ENCODE data around the gene USP46. TPM values are rescaled to one million over a fixed set of nuclear protein-coding genes. Genes with fewer than 3 reads are reported as not detected.

USP46 gene
- total RNA-seq, 1 donor from 2014 or later, result 24.1 TPM

GRCh38 chr4:52573551-52573950 lies 85.5 kb downstream of the USP46 start:
- DNase-seq, result no peak

- DNase-seq, result no peak
Measured at GRCh38 chr4:52572936-52573485, 86.1 kb downstream of the USP46 start.

- DNase-seq, result no peak
Measured at GRCh38 chr4:52568351-52568750, 90.8 kb downstream of the USP46 start.

- no peak for DNase-seq
Measured at GRCh38 chr4:52566136-52567031, 92.7 kb downstream of the USP46 start.

DNA sequence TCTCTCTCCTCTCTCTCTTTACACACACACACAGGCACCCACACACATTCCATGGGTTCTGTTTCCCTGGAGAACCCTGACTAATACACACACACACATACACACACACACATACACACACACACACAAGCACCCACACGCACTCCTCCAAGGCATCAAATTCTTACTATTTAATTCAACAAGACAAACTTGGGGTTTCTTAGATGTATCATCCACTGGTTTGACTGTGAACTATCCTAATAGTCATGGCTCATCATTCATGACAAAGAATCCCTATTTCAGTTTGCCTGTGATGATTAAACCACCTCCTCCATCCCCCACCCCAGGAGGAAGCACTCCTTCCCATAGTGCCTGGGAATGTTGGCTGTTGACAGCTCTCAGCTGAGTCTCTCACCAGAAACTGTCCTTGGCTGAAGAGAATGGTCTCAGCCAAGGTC lies 98.2 kb downstream of the USP46 start:
- no peak for DNase-seq

- no peak for DNase-seq
Measured at GRCh38 chr4:52555356-52555716, 103.8 kb downstream of the USP46 start.

DNA sequence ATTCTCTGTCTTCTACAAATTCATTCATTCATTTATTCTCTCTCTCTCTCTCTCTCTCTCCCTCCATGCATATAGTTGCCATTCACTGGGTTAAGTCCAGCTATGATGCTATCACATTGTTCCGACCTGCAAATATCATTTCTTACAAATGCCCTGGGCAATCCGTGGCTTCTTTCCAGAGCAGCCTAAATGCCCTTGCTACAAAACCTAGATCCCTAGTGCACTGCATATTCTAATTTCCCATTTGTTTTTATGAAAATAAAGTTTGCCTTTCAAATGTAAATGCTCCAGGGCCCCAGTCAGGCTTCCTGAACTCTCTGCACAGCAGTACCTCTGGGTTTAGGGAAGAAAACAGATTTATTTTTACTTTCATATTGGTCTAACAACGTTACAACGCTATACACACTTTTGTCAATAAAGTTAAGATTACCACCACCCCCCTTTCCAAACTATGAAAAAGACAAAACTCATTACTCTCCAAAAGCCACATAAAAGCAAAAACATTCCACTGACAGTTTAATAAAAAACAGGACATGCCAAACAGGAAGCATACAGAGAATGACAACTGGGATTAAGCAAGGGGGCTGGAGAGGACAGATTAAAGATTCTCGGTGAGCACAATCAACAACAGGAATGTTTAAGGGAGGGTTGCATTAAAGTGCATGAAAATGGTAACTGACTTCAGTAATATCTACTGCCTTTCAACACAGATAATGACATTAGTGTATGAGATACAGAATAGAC lies 104.3 kb downstream of the USP46 start:
- DNase-seq, result no peak

DNA sequence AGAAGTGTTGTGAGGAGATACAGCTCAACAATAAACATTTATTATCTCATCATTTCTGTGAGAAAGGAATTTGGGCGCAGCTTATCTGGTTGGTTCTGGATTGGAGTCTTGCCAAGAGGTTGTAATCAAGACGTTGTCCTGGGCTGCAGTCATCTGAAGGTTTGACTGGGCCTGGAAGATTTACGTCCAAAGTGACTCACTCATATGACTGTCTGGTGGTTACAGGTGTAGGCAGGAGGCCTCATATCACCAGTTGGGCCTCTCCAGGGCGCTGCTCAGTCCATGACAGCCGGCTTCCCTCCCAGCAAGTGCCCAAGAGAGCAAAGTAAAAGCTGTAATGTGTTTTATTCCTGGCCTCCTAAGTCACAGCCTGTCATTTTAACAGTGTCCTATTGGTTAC lies 106.3 kb downstream of the USP46 start:
- DNase-seq, result no peak

DNA sequence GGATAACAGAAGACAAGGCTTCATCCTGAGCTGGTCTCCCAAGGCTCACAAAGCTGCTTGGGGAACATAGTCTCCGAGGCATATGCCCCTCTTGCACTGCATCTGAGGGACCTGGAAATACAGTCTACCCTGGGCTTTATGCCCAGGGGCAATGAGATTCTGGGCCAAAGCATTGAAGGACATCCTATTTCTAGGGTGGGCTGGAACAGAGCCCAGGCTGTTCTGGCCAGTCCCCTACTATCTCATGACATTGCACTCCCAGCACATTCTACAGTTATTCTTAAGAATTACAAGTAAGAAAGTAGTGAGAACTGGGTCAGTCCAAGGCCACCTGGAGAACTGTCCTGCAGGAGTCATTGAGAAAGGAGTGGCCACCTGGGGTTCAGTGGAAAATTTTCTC lies 107.6 kb downstream of the USP46 start:
- no peak for DNase-seq

DNA sequence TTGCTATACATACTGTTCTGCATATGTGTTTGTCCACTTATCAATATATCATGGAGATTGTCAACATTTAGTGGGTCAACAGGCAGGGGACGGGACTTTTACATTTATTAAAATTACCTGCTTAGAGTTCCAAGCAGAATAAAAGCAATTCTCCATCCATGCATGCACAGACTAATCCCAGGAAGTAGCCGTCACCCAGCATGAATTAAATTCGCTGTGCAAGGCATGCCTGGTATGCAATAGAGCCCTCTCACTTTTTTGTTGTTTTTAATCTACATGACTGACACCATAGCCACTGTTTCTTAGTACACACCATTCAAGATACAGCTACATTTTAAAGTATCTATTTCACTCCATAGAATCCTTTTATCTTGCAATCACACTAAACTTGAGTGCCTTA lies 108.9 kb downstream of the USP46 start:
- DNase-seq, result no peak

- no peak for DNase-seq
Measured at GRCh38 chr4:52548818-52549570, 110.1 kb downstream of the USP46 start.

DNA sequence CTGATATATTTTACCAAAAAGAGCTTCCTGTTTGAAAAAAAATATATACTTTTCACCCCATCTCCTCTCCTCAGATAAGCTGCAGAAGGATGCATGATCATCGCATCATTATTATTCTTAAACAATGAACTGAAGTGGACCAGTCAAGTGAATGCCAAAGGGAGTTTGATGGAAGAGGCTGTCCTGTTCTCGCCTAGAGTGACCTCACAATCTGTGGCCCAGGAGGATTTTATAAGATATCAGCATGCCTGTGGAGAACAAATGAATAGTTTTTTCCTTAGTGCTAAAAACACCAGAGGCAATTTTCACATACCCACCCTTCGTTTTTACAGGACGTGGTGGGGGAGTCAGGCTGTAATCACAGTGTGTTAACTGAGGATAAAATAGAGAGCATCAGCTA lies 112.7 kb downstream of the USP46 start:
- DNase-seq, result no peak

- DNase-seq, result peak; percentile 81
Measured at GRCh38 chr4:52545099-52546069, 113.7 kb downstream of the USP46 start.

Other genes starting within 250 kb of the USP46 start
- 0.41 TPM for gene ERVMER34-1, start 92.1 kb upstream of the USP46 start, total RNA-seq
- gene RASL11B, start 203.0 kb upstream of the USP46 start, total RNA-seq, result 2.1 TPM

Data from tongue (tissue), 2 donors.